Measurements from ENCODE around the gene NPM3.

GRCh38 chr10:101812606-101813005, 29.4 kb upstream of the NPM3 start:
- TF ChIP-seq CTCF (IDR thresholded peaks at IDR 0.05) (no peak), POLR2A (IDR thresholded peaks at IDR 0.05) (no peak)
